T-helper 2 cell treated with Interferon-gamma antibody and Interleukin-4, amounts not matched to agents 100 ng/mL and 5 ng/mL, for 36 hours (primary cell): ENCODE results near the gene NRBF2. TPM values are rescaled to one million over a fixed set of nuclear protein-coding genes. Genes with fewer than 3 reads are reported as not detected.
"Not testable (repeated sequence)": the region's sequence is repeated elsewhere in the genome, so short reads cannot be mapped to it uniquely, and the experiment has no call there.

Experiments used
- intact Hi-C: fragments of 100-400 bp; cut with micrococcal nuclease; formaldehyde crosslinking; loops from one replicate; pipeline ENCODE4 v1.15.1; 2023
- total RNA-seq: library from RNA; stranded (reverse); gene quantifications from 2 replicates; pipeline ENCODE4 v1.2.3, GENCODE V29; 2022

NRBF2 gene
- total RNA-seq = 22.0 and 22.7 TPM in 2 replicates

DNA sequence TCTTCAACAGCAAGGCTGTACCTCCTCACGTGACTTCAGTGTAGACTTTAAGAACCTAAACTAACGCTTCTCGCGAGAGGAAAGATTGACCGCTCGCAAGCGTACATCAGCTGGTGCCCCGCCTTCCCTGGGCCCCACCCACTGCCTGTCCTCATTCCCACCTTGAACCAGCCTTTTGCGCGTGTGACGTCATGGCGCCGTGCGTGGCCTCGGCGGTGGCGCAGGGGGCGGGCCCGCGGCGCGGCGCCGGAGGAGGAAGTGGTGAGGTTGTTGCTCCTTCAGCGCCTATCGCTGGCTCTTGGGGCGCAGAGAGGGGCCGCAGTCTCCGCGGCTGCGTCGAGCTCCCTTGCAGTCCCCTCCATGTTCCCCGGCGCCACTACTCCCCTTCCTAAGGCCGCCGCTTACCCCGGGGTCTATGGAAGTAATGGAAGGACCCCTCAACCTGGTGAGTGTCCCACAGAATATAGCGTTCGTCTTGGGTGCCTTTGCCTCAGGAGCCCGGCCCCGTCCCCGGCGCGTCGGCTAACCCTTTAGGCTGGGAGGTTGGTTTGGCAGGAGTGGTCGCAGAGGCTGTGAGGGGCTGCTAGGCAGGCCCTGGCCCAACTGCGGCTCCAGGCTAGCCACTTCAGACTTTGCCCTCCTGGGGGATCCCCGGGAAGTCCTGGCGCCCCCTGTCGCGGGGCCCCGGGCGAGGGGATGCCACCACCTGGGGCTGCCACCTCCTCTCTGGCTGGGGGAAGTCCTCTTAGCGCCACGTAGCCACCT lies at the start of gene NRBF2:
Gene NRBF2, plus strand, starts transcription at position 273 of the 765 bp plus-strand sequence. Its CDS starts 143 bp downstream, at position 416.
- intact Hi-C loops = loop anchor here (1.0 to 10.0 kb wide), 15 partner anchors 26 to 1231 kb away; partner anchors contain the start of genes ADO, ARID5B, EGR2 and REEP3

GRCh38 chr10:63083406-63083805 lies 49.7 kb upstream of the NRBF2 start:
- intact Hi-C loops = loop anchor here (5.0 kb wide), 4 partner anchors 74 to 646 kb away; no protein-coding TSS in a partner anchor

DNA sequence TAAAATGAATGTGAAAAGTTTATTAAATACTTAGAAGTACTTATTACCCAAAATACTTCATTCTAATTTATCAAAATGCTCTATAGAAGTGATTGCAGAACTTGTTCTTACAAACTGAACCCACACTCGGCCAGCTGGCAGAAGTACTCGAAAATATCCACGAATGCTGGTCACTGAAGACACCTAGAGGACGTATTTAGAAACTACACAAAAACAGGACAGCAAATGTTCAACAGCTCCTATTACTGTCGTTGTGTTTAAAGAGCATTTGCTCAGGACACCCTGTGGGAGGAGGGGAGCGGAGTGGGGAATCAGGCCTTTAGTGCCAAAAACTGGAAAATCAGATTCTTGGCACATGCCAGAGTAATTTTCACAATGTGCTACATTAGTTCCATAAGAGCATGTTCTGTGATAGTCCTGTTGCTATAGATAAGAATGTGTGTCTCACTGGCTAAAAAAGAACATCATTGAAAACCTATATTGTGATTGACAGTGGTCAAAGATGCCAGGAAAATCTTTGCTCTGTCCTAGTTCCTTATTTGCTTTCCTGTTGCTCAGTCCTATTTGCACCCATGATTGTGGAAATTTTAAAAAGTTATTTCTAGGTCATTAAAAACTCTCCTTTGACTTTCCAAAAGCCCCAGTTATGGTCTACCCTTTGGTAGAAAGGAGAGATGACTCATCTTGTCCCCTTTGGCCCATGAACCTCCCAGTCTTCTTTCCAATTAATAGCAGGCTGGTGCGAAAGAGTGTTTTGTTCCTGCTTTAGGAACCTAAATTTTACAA lies 49.0 kb upstream of the NRBF2 start:
- intact Hi-C loops = loop anchor here (1.0 to 5.0 kb wide), 7 partner anchors 73 to 647 kb away; no protein-coding TSS in a partner anchor

DNA sequence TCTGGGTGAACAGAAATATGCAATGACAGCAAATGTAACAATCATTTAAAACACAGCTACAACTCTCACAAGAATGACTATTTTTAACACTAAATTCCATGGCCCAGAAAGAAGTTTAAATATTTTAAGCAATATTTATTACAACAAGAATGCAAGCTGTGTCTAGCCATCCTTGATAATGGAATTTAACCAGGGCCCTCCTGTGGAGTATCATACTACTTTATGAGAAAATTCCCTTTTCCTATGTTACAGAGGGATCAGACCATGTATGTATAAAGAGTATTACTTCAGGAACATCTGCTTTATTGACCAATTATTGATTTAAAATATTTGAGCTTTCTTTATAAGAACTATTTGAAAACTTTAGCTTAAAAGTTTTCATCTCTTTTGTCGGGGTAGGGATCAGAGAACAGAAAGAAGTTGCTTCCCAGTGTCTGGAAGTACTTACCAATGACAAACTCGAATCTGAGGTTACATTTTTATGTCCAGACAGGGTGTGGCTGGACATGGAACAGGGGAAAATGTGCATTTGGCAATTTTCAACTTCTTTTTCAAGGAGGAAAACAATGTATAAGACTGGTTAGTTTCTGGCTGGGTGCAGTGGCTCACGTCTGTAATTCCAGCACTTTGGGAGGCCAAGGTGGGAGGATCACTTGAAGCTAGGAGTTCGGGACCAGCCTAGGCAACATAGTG lies 48.3 kb upstream of the NRBF2 start:
- intact Hi-C loops = loop anchor here (1.0 to 5.0 kb wide), 7 partner anchors 72 to 648 kb away; no protein-coding TSS in a partner anchor

DNA sequence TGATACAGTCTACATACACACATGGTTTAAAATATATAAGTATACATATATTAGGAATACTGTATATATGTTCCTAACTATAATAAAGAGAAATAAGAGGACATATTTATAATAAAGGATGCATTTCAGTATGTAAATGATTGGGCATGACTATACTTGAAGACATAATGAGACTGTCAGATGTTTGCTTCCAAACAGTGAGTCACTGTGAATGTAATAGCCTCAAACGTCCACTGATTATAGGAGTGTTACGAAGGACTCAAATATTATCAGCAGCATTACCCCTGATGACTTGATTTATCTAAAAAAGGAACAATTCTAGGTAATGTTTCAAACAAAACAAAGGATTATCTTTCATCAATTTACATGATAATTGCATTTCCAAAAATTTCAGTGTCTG lies 39.9 kb upstream of the NRBF2 start:
- intact Hi-C loops = no loop called here

DNA sequence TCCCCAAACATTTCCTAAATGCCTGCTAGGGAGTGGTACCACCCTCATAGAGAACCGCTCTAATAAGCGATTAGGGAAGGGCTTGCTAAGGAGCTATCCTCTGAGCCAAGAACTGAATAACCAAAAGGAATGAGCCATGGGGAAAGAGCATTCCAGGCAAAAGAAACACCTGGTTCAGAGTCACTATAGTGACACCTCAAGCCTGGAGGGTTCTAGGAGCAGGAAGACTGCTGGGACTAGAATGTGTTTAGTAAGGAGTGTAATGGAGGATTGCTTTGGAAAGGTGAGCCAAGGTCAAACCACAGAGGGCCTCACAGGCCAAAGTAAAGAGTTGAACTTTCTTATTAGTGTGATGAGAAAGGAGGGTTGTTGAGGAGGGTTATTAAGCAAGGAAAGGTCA lies 38.7 kb upstream of the NRBF2 start:
- intact Hi-C loops = no loop called here

DNA sequence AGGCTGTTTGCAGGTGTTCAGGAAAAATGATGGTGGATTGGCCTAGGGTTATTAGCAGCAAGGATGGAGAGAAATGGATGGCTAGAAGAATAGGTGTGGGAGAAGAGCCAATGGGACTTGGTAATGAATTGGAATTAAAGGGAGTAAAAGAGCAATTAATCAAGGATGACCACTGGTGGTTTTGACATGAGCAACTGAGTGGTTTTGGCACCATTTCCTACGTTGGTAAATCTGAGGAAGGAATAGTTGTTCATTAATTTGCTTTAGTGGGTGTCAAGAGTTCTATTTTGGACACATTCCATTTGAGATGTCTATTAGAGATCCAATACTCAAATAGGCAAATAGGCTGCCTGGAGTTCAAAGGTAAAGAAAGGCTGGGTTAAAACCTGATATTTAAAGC lies 38.2 kb upstream of the NRBF2 start:
- intact Hi-C loops = no loop called here

DNA sequence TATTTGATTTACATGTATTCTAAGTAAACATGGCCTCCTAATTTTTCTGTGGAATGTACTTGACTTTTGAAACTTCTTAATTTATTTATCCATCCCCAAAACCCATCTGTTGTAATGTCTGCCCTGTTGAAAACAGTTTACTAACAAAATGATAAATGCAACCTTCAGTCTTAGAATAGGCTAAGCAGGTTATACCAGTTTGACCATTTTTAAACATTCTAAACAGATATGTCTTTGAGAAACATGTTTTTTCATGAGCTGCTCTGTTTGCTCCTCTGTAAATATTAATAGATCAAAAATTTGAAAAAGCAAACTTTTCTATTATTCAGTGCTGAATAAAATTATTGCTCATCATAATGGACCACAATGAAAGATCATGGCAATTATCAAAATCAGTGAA lies 33.4 kb upstream of the NRBF2 start:
- intact Hi-C loops = no loop called here

DNA sequence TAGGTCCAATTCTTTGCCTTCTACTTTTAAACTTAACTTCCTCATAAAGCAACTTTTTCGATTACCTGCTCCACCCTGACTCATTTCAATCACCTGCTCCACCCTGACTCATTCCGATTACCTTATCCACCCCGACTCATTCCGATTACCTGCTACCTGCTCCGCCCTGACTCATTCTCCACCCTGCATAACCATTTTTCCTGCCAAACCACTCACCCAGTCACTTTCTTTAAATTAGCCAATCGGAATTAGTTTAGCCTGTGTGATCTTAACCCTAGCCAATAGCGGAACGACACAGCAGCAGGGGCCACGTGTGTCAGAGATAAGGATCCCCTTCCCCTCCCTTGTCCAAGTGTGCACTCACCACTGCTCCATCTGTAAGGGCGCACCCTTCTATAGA lies 32.0 kb upstream of the NRBF2 start:
- intact Hi-C loops = not testable (repeated sequence)

DNA sequence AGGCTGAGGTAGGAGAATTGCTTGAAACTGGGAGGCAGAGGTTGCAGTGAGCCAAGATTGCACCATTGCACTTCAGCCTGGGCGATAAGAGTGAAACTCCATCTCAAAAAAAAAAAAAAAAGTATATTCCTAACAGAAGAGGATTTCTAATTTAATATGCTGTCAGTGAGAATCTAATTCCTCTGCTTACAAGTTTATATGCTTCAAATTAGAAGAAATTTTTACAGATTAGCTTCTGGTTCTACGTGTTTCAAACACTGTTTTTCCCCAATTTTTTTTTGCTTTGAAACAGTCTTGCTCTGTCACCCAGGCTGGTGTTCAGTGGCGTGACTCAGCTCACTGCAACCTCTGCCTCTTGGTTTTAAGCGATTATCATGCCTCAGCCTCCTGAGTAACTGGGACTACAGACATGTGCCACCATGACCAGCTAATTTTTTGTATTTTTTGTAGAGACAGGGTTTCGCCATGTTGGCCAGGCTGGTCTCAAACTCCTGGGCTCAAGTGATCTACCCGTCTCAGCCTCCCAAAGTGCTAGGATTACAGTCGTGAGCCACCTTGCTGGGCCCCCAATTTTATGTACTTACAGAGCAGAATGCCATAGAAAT lies 30.7 kb upstream of the NRBF2 start:
- intact Hi-C loops = not testable (repeated sequence)

DNA sequence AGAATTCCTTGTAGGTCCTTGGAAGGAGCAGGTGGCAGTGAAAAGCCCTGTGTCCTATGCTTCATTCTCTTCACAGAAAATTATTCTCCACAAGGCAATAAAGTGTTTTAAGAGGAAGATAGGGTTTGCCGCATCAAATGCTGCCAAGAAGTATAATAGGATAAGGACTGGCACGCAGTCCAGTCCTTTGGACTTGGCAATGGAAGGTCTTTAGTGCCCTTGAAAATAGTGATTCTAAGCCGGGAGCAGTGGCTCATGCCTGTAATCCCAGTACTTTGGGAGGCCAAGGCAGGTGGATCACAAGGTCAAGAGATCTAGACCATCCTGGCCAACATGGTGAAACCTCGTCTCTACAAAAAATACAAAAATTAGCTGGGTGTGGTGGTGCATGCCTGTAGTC lies 29.9 kb upstream of the NRBF2 start:
- intact Hi-C loops = not testable (repeated sequence)

DNA sequence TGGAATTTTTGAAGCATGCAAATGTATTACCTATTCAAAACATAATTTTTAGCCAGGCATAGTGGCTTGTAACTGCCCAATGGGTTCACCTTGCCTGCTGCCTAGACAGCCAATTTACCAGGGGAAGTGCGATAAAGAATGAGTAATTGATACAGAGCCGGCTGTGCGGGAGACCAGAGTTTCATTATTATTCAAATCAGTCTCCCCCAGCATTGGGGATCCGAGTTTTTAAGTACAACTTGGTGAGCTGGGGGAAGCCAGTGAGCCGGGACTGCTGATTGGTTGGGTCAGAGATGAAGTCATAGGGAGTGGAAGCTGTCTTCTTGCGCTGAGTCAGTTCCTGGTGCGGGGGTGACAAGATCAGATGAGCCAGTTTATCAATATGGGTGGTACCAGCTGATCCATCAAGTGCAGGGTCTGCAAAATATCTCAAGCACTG lies 29.1 kb upstream of the NRBF2 start:
- intact Hi-C loops = no loop called here

DNA sequence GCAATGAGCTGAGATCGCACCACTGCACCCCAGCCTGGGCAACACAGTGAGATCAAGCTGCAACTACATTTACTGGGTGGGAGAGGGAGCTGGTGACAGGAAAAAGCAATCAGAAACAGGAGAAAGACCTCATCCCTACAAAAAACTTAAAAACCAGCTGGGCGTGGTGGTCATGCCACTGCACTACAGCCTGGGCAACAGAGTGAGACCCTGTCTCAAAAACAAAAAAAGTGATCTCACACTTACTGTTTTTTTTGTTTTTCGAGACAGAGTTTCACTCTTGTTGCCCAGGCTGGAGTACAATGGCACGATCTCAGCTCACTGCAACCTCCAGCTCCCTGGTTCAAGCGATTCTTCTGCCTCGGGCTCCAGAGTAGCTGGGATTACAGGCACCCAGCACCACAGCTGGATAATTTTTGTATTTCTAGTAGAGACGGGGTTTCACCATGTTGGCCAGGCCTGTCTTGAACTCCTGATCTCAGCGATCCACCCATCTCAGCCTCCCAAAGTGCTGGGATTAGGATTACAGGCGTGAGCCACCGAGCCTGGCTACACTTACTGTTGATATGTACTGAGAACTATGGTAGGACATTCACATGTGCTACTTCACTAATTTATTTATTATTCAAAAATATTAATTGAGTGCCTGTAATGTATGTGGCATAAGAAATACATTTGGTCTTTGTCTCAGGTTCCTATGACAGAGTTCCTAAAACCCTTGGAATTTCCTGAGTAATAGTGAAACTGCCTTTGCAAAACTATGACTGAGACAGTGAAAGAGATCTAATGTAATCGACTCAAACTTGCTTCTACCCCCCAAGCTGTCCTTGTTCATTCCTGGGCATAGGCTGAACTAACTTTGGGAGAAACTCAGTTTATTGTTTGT lies 27.7 kb upstream of the NRBF2 start:
- intact Hi-C loops = no loop called here

DNA sequence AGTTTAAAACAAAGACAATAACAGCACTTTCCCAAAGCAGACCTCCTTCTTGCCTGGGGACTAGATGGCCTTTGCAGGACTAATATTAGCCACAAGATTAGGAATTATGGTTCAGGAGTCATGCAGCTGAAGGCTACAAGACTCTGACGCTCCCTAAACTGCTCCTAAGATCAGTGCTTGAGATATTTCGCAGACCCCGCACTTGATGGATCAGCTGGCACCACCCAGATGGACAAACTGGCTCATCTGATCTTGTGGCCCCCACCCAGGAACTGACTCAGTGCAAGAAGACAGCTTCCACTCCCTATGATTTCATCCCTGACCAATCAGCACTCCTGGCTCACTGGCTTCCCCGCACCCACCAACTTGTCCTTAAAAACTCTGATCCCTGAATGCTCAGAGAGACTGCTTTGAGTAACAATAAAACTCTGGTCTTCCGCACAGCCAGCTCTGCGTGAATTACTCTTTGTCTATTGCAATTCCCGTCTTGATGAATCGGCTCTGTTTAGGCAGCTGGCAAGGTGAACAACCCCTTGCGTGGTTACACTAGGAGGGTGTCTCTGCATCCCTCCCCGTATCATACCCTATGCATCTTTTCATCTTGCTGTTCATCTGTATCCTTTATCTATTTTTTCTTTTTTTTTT lies 26.9 kb upstream of the NRBF2 start:
- intact Hi-C loops = no loop called here

- intact Hi-C loops = no loop called here
Observed at GRCh38 chr10:63107943-63108437, 25.1 kb upstream of the NRBF2 start.

GRCh38 chr10:63110940-63111339 lies 22.2 kb upstream of the NRBF2 start:
- intact Hi-C loops = no loop called here

- intact Hi-C loops = no loop called here
Observed at GRCh38 chr10:63114031-63114814, 18.9 kb upstream of the NRBF2 start.

DNA sequence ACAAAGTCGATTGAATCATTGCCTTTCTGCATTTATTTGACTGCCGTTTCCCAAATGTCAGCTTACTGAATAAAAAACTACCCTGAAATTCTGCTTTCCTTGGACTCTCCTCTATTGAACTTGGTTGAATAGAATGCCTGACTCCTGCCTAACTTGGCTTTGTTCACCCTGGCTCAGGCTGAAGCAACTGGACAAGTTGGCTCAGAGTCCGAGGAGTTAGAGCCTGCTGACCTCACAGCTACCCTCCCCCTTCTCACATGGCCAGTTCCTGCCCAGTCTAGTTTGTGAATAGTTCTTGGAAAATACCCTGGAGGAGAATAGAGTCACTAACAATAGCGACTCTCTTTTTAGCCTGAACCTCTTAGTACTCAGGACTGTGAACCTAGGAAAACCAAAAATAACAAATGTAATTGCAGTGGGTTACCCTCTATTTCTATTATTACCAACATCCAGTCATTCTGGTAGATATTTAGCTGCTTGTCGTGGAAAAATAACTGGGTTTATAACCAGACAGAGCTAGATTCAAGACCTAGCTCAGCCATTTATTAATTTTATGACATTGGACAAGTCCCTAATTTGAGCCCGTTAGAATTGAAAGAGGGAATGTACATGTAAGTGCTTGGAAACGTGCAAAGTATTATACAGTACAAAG lies 17.3 kb upstream of the NRBF2 start:
- intact Hi-C loops = no loop called here
